K562 (cell line): ENCODE data around the gene PRDM8. TPM values are rescaled to one million over a fixed set of nuclear protein-coding genes. Genes with fewer than 3 reads are reported as not detected.

ENCODE experiments used
- ATAC-seq: fragments of 200-7000 bp; cut with Tn5 transposase; 3 replicates; pipeline ENCODE4 v1.9.1; 2020; ENCODE audit warnings: moderate library complexity
- BruUV-seq: library from RNA; stranded (reverse); fragments of 400-500 nt; replicated peaks from 2 replicates; lab custom pipeline; 2021; lab: Mats Ljungman, UMichigan
- CTCF ChIA-PET: fragments of 300-600 bp; formaldehyde crosslinking; extraction: SDS; loops from one replicate; lab custom pipeline; 2021; ENCODE audit warnings: low intra/inter-chr PET ratio; lab: Yijun Ruan, JAX
- POLR2A ChIA-PET: fragments of 300-600, 350-650 bp; sonication (Branson Sonifier 250); formaldehyde crosslinking; extraction: SDS; loops from one replicate; lab custom pipeline; 2021; ENCODE audit warnings: antibody characterized with exemption, inconsistent platforms; lab: Yijun Ruan, JAX
- DNase-seq, 4 experiments: peaks; one replicate each; pipeline versions ENCODE4 v3.0.0 to v3.0.0-alpha.2; 2011 to 2018; ENCODE audit warnings: low spot score in 3 of 4, mixed read lengths in 3 of 4; ENCODE audit errors: extremely low read depth in 1 of 4
- FAIRE-seq: peaks from 2 replicates; lab custom pipeline; 2011; peaks lifted over from hg19 to GRCh38; lab: Jason Lieb, UNC
- H2AFZ ChIP-seq: 2 replicates; pipeline ENCODE4 v1.6.0; 2011; ENCODE audit warnings: low read depth, low read length, control low read depth, inconsistent platforms
- H3K27ac ChIP-seq: fragments of 200-600 bp; 3 replicates; pipeline ENCODE4 v1.8.0; 2011; ENCODE audit warnings: low read depth, mild to moderate bottlenecking, control low read depth, inconsistent platforms, low read length, moderate library complexity, mixed read lengths; ENCODE audit errors: extremely low read depth
- H3K27me3 ChIP-seq, 2 experiments: fragments of 300-600 bp in 1 of 2; 2 replicates in 1 of 2; 3 replicates in 1 of 2; pipeline versions ENCODE4 v1.6.0 to v1.8.0; 2011; ENCODE audit warnings: inconsistent platforms in 2 of 2, low read length in 2 of 2, mild to moderate bottlenecking in 1 of 2, mixed read lengths in 1 of 2, moderate library complexity in 1 of 2; ENCODE audit not compliant: control insufficient read depth in 2 of 2, insufficient read depth in 2 of 2
- H3K36me3 ChIP-seq: fragments of 300-600 bp; 3 replicates; pipeline ENCODE4 v1.8.0; 2011; ENCODE audit warnings: mild to moderate bottlenecking, low read length, inconsistent platforms; ENCODE audit not compliant: control insufficient read depth, insufficient read depth
- H3K4me1 ChIP-seq, 2 experiments: fragments of 200-600 bp in 1 of 2; replicated peaks in 1 of 2; 2 replicates in 1 of 2; 3 replicates in 1 of 2; pipeline versions ENCODE4 v1.5.1 to v1.8.0; 2011; ENCODE audit warnings: inconsistent platforms in 2 of 2, low read length in 2 of 2, mild to moderate bottlenecking in 1 of 2, mixed read lengths in 1 of 2, moderate library complexity in 1 of 2; ENCODE audit not compliant: control insufficient read depth in 2 of 2, insufficient read depth in 2 of 2
- H3K4me2 ChIP-seq: 2 replicates; pipeline ENCODE4 v1.6.1; 2011; ENCODE audit warnings: low read length, control low read depth, inconsistent platforms, mixed read lengths; ENCODE audit not compliant: insufficient read depth
- H3K4me3 ChIP-seq: fragments of 200-600 bp; sonication (generic), shearing (Covaris generic); 2 replicates; pipeline ENCODE4 v1.5.1; 2016; ENCODE audit warnings: control low read depth, inconsistent platforms
- H3K79me2 ChIP-seq: fragments of 200-600 bp; 3 replicates; pipeline ENCODE4 v1.8.0; 2011; ENCODE audit warnings: low read length, inconsistent platforms; ENCODE audit not compliant: control insufficient read depth, insufficient read depth
- H3K9ac ChIP-seq, 2 experiments: 2 replicates each; pipeline versions ENCODE4 v1.6.0 to v1.6.1; 2011; ENCODE audit warnings: low read depth in 2 of 2, low read length in 2 of 2, control low read depth in 1 of 2, inconsistent platforms in 1 of 2, mild to moderate bottlenecking in 1 of 2, mixed read lengths in 1 of 2; ENCODE audit not compliant: insufficient read depth in 1 of 2
- H3K9me1 ChIP-seq: one replicate; pipeline ENCODE4 v1.6.0; 2011; ENCODE audit warnings: inconsistent platforms, mild to moderate bottlenecking, low read length, moderate library complexity; ENCODE audit not compliant: control insufficient read depth, insufficient read depth
- H3K9me3 ChIP-seq: replicated peaks from 2 replicates; pipeline ENCODE4 v1.5.1; 2011; ENCODE audit warnings: low read depth, low read length, inconsistent platforms; ENCODE audit not compliant: control insufficient read depth, insufficient read depth
- H4K20me1 ChIP-seq: replicated peaks from 2 replicates; pipeline ENCODE4 v1.6.1; 2011; ENCODE audit warnings: low read length, inconsistent platforms, mixed read lengths; ENCODE audit not compliant: control insufficient read depth, insufficient read depth
- CTBP1 ChIP-seq: fragments of 450-650 bp; IDR thresholded peaks from 2 replicates; pipeline ENCODE4 v1.6.1; 2016; ENCODE audit warnings: borderline replicate concordance
- HIVEP1 ChIP-seq: fragments of 250-450 bp; sonication (Bioruptor Pico); IDR thresholded peaks from 2 replicates; pipeline ENCODE4 v1.4.0; 2020; ENCODE audit warnings: mild to moderate bottlenecking
- NFE2L1 ChIP-seq: fragments of 450-650 bp; IDR thresholded peaks from 2 replicates; pipeline ENCODE4 v1.6.1; 2016; ENCODE audit warnings: missing genetic modification characterization, low read depth, mild to moderate bottlenecking, missing compliant biosample characterization, moderate library complexity, borderline replicate concordance
- NFIX ChIP-seq: fragments of 250-450 bp; sonication (Bioruptor Pico); IDR thresholded peaks from 2 replicates; pipeline ENCODE4 v1.4.0; 2020; ENCODE audit warnings: low read depth, mild to moderate bottlenecking, moderate library complexity
- PTTG1 ChIP-seq: fragments of 450-650 bp; IDR thresholded peaks from 2 replicates; pipeline ENCODE4 v1.6.1; 2016; ENCODE audit warnings: low read depth, mild to moderate bottlenecking, missing genetic modification characterization, missing compliant biosample characterization
- SRSF7 ChIP-seq: fragments of 200-400 bp; formaldehyde crosslinking; optimal IDR thresholded peaks from 2 replicates; pipeline ENCODE3; 2017; ENCODE audit warnings: mild to moderate bottlenecking, low read depth, low read length
- STAG1 ChIP-seq: sonication (generic); formaldehyde crosslinking; IDR thresholded peaks from 2 replicates; pipeline ENCODE4 v1.5.0; 2020; ENCODE audit warnings: missing genetic modification reagents, borderline replicate concordance
- ZNF197 ChIP-seq: fragments of 200-800 bp; sonication (Bioruptor generic); IDR thresholded peaks from 2 replicates; pipeline ENCODE4 v1.6.1; 2016; ENCODE audit warnings: low read depth, missing genetic modification characterization, missing compliant biosample characterization
- WGBS: fragments of 100-300 bp; shearing (Covaris generic); methylation state at CpG from one replicate; pipeline ENCODE4 v1.1.6; 2016; ENCODE audit warnings: low coverage, mixed read lengths; ENCODE audit not compliant: insufficient coverage; ENCODE audit errors: missing lambda C conversion rate; 5-methylcytosine and 5-hydroxymethylcytosine counted together
- in situ Hi-C: fragments of 300-500 bp; cut with MboI; formaldehyde crosslinking; loops from 4 replicates; pipeline ENCODE4 v1.15.0; 2018; ENCODE audit warnings: inconsistent platforms, mixed read lengths
- intact Hi-C: fragments of 100-400 bp; cut with micrococcal nuclease; formaldehyde crosslinking; loops from 2 replicates; pipeline ENCODE4 v1.14.2; 2022
- polyA plus RNA-seq, 8 experiments: library from polyadenylated mRNA; depleted of rRNA in 4 of 8; stranded (reverse) in 5 of 8; unstranded in 3 of 8; fragments of >200 nt; fragmentation: Nextera tagmentation in 2 of 8; fragmentation: Illumina TruSeq in 1 of 8; extraction: Ambion mirVana in 2 of 8; extraction: Trizol in 1 of 8; gene quantifications; 2 replicates each; pipeline versions ENCODE4 v1.2.1 to v1.2.3, GENCODE V29; 2011 to 2014; ENCODE audit warnings: inconsistent platforms in 1 of 8, missing spikeins in 1 of 8
- total RNA-seq, 7 experiments: library from RNA; depleted of rRNA in 6 of 7; stranded (reverse); fragments of >200 nt in 6 of 7; fragmentation: Illumina TruSeq in 2 of 7; extraction: Trizol in 2 of 7; gene quantifications; 2 replicates each; pipeline versions ENCODE4 v1.2.1 to v1.2.3, GENCODE V29; 2011 to 2021; ENCODE audit warnings: low replicate concordance in 1 of 7
- TF ChIP-seq, protein P1 (sequence below): fragments of 450-650 bp; formaldehyde crosslinking; IDR thresholded peaks from 2 replicates; pipeline ENCODE4 v1.4.0; 2022; ENCODE audit warnings: missing genetic modification characterization

The PRDM8 gene
- total and polyA plus RNA-seq, 9 of the 15 experiments (the other 6 are each of a cell fraction or from before 2014, with no cell fraction given), result 0.40 TPM; not detected in 8

DNA sequence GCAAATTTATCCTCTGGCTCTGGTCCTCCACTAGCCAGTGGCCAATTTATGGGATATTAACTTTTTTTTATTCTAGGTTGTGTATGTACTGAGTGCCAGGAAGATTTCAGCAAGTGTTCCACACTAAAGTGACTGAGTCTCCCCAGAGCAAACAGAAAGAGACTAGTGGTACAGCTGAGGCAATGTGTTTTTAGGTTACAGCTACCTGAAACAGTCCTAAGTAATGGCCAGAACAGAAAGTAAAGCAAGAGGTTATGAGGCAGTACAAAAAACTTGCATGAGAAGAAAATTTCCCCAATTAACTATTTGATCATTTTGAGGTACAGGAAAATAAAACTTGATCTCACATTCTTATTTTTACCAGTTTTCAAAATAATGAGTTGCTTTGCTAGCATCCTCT lies 31.2 kb downstream of the PRDM8 start (continued):
- TF ChIP-seq ZNF197 (no peak), PTTG1 (tag) (no peak), SRSF7 (no peak)

GRCh38 chr4:80229128-80229527 lies 31.8 kb downstream of the PRDM8 start:
- intact Hi-C loops (no loop called here), in situ Hi-C loops (no loop called here)
- no peaks in the 10 kb centered on the region for H3K79me2 ChIP-seq
- ATAC-seq (no peak), DNase-seq (no peak), FAIRE-seq (no peak)
- BruUV-seq, result no TSS peak
- no peak overlapping the region for H3K9ac ChIP-seq
- POLR2A ChIA-PET, result no interaction called here
- no peak overlapping the region for H2AFZ ChIP-seq
- H3K4me2 ChIP-seq, result no peak overlapping the region
- H3K36me3 ChIP-seq, result no peaks in the 10 kb centered on the region
- H3K9me3 ChIP-seq, result no peaks in the 10 kb centered on the region
- H3K9me1 ChIP-seq, result no peaks in the 10 kb centered on the region
- no peak overlapping the region for H3K27ac ChIP-seq
- CTCF ChIA-PET, result no interaction called here
- no peak overlapping the region for H3K4me3 ChIP-seq
- TF ChIP-seq STAG1, result no peak
- TF ChIP-seq, protein P1, sequence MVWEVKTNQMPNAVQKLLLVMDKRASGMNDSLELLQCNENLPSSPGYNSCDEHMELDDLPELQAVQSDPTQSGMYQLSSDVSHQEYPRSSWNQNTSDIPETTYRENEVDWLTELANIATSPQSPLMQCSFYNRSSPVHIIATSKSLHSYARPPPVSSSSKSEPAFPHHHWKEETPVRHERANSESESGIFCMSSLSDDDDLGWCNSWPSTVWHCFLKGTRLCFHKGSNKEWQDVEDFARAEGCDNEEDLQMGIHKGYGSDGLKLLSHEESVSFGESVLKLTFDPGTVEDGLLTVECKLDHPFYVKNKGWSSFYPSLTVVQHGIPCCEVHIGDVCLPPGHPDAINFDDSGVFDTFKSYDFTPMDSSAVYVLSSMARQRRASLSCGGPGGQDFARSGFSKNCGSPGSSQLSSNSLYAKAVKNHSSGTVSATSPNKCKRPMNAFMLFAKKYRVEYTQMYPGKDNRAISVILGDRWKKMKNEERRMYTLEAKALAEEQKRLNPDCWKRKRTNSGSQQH (CRISPR knock-in tag), result no peak
- no peak for TF ChIP-seq HIVEP1 (CRISPR knock-in tag)
- TF ChIP-seq NFE2L1, result no peak
- no peak for TF ChIP-seq CTBP1
- no peak for TF ChIP-seq NFIX (CRISPR knock-in tag)
- peaks cover 4 to 14% of the 10 kb centered on the region in 2 experiments; a peak in 3 of 5 replicates for H3K4me1 ChIP-seq
- H4K20me1 ChIP-seq, result no peaks in the 10 kb centered on the region
- 21% methylated on average over 2 of the region's 2 CpGs for WGBS
- H3K27me3 ChIP-seq, result no peaks in the 10 kb centered on the region
